Hepatocyte (in vitro differentiated cells): ENCODE measurements around the gene TMEM202. TPM values are rescaled to one million over a fixed set of nuclear protein-coding genes. Genes with fewer than 3 reads are reported as not detected.
"Not testable (repeated sequence)": the region's sequence is repeated elsewhere in the genome, so short reads cannot be mapped to it uniquely, and the experiment has no call there.

Experiments
- DNase-seq: peaks from one replicate; pipeline ENCODE4 v3.0.0-alpha.2; 2016; ENCODE audit warnings: low spot score
- H2AFZ ChIP-seq: fragments of 200-600 bp; sonication (generic); 2 replicates; pipeline ENCODE4 v1.6.0; 2016; ENCODE audit warnings: antibody characterized with exemption, mild to moderate bottlenecking
- H3K27ac ChIP-seq: fragments of 200-600 bp; sonication (generic); 2 replicates; pipeline ENCODE4 v1.5.1; 2016; ENCODE audit warnings: mild to moderate bottlenecking
- H3K27me3 ChIP-seq: fragments of 200-600 bp; sonication (generic); 2 replicates; pipeline ENCODE4 v1.6.1; 2016
- H3K36me3 ChIP-seq: fragments of 200-600 bp; sonication (generic); replicated peaks from 2 replicates; pipeline ENCODE4 v1.5.1; 2016; ENCODE audit warnings: low read depth; ENCODE audit not compliant: insufficient read depth
- H3K4me1 ChIP-seq: fragments of 200-600 bp; sonication (generic); 2 replicates; pipeline ENCODE4 v1.5.1; 2016; ENCODE audit warnings: mild to moderate bottlenecking, moderate library complexity; ENCODE audit not compliant: insufficient read depth
- H3K4me2 ChIP-seq: fragments of 200-600 bp; sonication (generic); 2 replicates; pipeline ENCODE4 v1.6.0; 2016
- H3K4me3 ChIP-seq: fragments of 200-600 bp; sonication (generic); 2 replicates; pipeline ENCODE4 v1.5.1; 2016; ENCODE audit warnings: mild to moderate bottlenecking
- H3K79me2 ChIP-seq: fragments of 200-600 bp; sonication (generic); 2 replicates; pipeline ENCODE4 v1.6.0; 2017; ENCODE audit warnings: mild to moderate bottlenecking
- H3K9me2 ChIP-seq: fragments of 200-600 bp; sonication (generic); replicated peaks from 2 replicates; pipeline ENCODE4 v1.6.0; 2017; ENCODE audit warnings: mild to moderate bottlenecking; ENCODE audit not compliant: insufficient read depth
- H3K9me3 ChIP-seq: fragments of 200-600 bp; sonication (generic); 2 replicates; pipeline ENCODE4 v1.5.1; 2016; ENCODE audit warnings: low read depth, mild to moderate bottlenecking
- H4K20me1 ChIP-seq: fragments of 200-600 bp; sonication (generic); 2 replicates; pipeline ENCODE4 v1.6.0; 2016; ENCODE audit warnings: mild to moderate bottlenecking; ENCODE audit not compliant: insufficient read depth, poor library complexity, severe bottlenecking
- EZH2 ChIP-seq: fragments of 200-600 bp; sonication (generic); IDR thresholded peaks from 2 replicates; pipeline ENCODE4 v1.6.1; 2016; ENCODE audit warnings: antibody characterized with exemption, mild to moderate bottlenecking, borderline replicate concordance
- EZH2phosphoT487 ChIP-seq: fragments of 200-600 bp; sonication (generic); IDR thresholded peaks from one replicate; pipeline ENCODE4 v1.6.1; 2018; ENCODE audit warnings: antibody characterized with exemption, mild to moderate bottlenecking, low read depth, moderate library complexity; ENCODE audit not compliant: unreplicated experiment, severe bottlenecking
- WGBS: methylation state at CpG from one replicate; pipeline ENCODE4 v1.1.6; 2016; ENCODE audit warnings: low lambda C conversion rate; ENCODE audit errors: missing lambda C conversion rate; 5-methylcytosine and 5-hydroxymethylcytosine counted together
- polyA plus RNA-seq: library from polyadenylated mRNA; unstranded; fragments of >200 nt; fragmentation: Nextera tagmentation; extraction: Ambion mirVana; gene quantifications from 2 replicates; pipeline ENCODE4 v1.2.1, GENCODE V29; 2016
- total RNA-seq: library from RNA; depleted of rRNA; stranded (reverse); fragments of >200 nt; gene quantifications from 2 replicates; pipeline ENCODE4 v1.2.3, GENCODE V29; 2014
- TF ChIP-seq, protein P1 (sequence below): fragments of 200-600 bp; sonication (generic); IDR thresholded peaks from 2 replicates; pipeline ENCODE4 v1.5.1; 2016; ENCODE audit warnings: antibody characterized with exemption, mild to moderate bottlenecking; ENCODE audit not compliant: poor library complexity

TMEM202 gene
- total and polyA plus RNA-seq, 2 experiments from 2014 or later, result not detected

DNA sequence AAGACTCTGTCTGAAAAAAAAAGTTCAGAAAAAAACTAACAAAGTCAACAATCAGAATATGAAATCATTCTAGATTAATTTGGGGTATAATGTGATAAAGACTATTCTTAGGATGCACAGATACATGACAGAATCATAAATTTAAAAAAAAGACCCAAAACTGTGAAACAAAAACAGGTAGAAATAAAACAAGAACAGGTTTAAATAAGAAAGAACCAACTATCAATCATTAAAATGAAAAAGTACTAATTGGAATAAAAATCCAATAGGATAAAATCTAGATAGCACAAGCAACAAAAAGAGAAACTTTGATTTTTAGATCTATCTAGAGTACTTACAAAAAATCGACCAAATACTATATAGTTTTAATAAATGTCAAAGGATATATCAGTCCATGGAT is 13.4 kb downstream of the TMEM202 start:
- no peaks in the 10 kb centered on the region for H3K36me3 ChIP-seq

DNA sequence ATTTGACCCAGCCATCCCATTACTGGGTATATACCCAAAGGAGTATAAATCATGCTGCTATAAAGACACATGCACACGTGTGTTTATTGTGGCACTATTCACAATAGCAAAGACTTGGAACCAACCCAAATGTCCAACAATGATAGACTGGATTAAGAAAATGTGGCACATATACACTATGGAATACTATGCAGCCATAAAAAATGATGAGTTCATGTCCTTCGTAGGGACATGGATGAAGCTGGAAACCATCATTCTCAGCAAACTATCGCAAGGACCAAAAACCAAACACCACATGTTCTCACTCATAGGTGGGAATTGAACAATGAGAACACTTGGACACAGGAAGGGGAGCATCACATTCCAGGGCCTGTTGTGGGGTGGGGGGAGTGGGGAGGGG is 15.2 kb downstream of the TMEM202 start:
- WGBS, result 79% methylated on average over 3 of the region's 3 CpGs
- H3K27ac ChIP-seq, H3K36me3 ChIP-seq, H3K4me2 ChIP-seq, H3K9me3 ChIP-seq, H3K9me2 ChIP-seq, H3K79me2 ChIP-seq, DNase-seq, H3K4me1 ChIP-seq, H4K20me1 ChIP-seq, H3K4me3 ChIP-seq, H2AFZ ChIP-seq: not testable (repeated sequence)
- peaks cover 11% of the 10 kb centered on the region for H3K27me3 ChIP-seq

More for the DNA sequence above, 13.4 kb downstream of the TMEM202 start:
- DNase-seq, result no peak
- TF ChIP-seq, protein P1, sequence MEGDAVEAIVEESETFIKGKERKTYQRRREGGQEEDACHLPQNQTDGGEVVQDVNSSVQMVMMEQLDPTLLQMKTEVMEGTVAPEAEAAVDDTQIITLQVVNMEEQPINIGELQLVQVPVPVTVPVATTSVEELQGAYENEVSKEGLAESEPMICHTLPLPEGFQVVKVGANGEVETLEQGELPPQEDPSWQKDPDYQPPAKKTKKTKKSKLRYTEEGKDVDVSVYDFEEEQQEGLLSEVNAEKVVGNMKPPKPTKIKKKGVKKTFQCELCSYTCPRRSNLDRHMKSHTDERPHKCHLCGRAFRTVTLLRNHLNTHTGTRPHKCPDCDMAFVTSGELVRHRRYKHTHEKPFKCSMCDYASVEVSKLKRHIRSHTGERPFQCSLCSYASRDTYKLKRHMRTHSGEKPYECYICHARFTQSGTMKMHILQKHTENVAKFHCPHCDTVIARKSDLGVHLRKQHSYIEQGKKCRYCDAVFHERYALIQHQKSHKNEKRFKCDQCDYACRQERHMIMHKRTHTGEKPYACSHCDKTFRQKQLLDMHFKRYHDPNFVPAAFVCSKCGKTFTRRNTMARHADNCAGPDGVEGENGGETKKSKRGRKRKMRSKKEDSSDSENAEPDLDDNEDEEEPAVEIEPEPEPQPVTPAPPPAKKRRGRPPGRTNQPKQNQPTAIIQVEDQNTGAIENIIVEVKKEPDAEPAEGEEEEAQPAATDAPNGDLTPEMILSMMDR, result no peak
- TF ChIP-seq EZH2phosphoT487 (no peak), EZH2 (no peak)
- H3K9me2 ChIP-seq, result no peaks in the 10 kb centered on the region
- H3K4me2 ChIP-seq, result no peak overlapping the region
- H3K4me3 ChIP-seq, result no peak overlapping the region
- H4K20me1 ChIP-seq, result no peaks in the 10 kb centered on the region
- no peaks in the 10 kb centered on the region for H3K4me1 ChIP-seq
- no peak overlapping the region for H2AFZ ChIP-seq
- 40% methylated on average over 1 of the region's 1 CpG for WGBS
- peaks cover 26% of the 10 kb centered on the region for H3K27me3 ChIP-seq
- H3K9me3 ChIP-seq, result no peaks in the 10 kb centered on the region
- no peak overlapping the region for H3K27ac ChIP-seq
- no peaks in the 10 kb centered on the region for H3K79me2 ChIP-seq

DNA sequence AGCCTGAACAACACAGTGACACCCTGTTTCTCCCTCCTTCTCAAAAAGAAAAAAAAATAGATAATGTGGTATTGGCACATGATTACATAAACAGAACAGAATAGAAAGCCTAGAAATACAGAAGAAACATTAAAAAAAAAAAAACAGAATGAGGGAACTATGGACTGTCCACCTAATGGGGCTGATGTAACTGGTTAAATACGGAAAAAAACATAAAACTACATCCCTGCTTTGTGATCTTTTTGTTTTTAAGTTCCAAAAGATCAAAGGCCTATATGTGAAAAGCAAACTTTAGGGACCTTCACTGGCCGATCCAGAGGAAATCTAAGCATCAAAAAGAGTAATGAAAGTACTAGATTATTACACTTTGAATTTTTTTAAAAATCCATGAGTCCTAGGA is 17.2 kb downstream of the TMEM202 start:
- no peaks in the 10 kb centered on the region for H3K36me3 ChIP-seq
- no peak overlapping the region for H2AFZ ChIP-seq
- no peak overlapping the region for H3K4me3 ChIP-seq
- no peak for DNase-seq
- H3K9me2 ChIP-seq, result no peaks in the 10 kb centered on the region
- H3K4me2 ChIP-seq, result no peak overlapping the region
- TF ChIP-seq, protein P1, result no peak
- TF ChIP-seq EZH2 (no peak), EZH2phosphoT487 (no peak)
- H3K4me1 ChIP-seq, result no peaks in the 10 kb centered on the region
- H3K27me3 ChIP-seq, result no peaks in the 10 kb centered on the region
- 71% methylated on average over 2 of the region's 2 CpGs for WGBS
- H4K20me1 ChIP-seq, result no peaks in the 10 kb centered on the region
- H3K9me3 ChIP-seq, result no peaks in the 10 kb centered on the region
- no peaks in the 10 kb centered on the region for H3K79me2 ChIP-seq
- no peak overlapping the region for H3K27ac ChIP-seq

DNA sequence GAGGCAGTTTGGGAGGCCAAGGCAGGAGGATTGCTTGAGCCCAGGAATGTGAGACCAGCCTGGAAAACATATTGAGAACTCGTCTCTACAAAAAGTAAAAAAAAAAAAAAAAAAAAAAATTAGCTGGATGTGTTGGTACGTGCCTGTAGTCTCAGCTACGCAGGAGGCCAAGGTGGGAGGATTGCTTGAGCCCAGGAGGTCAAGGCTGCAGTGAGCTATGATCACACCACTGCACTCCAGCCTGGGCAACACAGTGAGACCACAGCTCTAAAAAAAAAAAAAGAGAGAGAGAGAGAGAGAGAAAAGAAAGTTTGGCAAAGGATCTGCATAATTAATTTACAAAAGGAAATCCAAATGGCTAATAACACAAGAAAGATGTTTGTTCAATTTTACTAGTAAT is 21.7 kb downstream of the TMEM202 start:
- not testable (repeated sequence) for H3K27me3 ChIP-seq, H4K20me1 ChIP-seq, H3K9me2 ChIP-seq, H3K36me3 ChIP-seq, H3K4me3 ChIP-seq, H3K4me2 ChIP-seq, H3K4me1 ChIP-seq, H3K79me2 ChIP-seq, DNase-seq, H2AFZ ChIP-seq, H3K27ac ChIP-seq, H3K9me3 ChIP-seq
- WGBS, result 69% methylated on average over 3 of the region's 3 CpGs

DNA sequence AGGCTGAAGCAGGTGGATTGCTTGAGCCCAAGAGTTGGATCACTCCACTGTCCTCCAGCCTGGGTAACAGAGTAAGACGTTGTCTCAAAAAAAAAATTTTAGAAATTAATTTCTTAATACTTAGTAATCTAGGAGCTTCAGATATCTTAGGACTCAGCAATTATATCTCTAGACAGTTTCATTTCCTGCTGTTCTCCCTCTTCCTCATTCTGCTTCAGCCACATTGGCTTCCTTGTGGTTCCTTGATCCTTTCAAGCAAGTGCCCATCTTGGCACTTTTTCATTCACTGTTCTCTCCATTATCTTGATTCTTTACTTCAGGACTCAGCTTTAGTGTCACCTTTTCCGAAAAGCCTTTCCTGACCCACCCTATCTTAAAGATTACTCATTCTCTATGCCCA is 22.5 kb downstream of the TMEM202 start:
- no peaks in the 10 kb centered on the region for H3K9me2 ChIP-seq
- DNase-seq, result no peak
- H3K27ac ChIP-seq, result no peak overlapping the region
- no peaks in the 10 kb centered on the region for H3K36me3 ChIP-seq
- no peak overlapping the region for H2AFZ ChIP-seq
- no peaks in the 10 kb centered on the region for H3K9me3 ChIP-seq
- H3K79me2 ChIP-seq, result no peaks in the 10 kb centered on the region
- no peaks in the 10 kb centered on the region for H4K20me1 ChIP-seq
- no peaks in the 10 kb centered on the region for H3K27me3 ChIP-seq
- no peaks in the 10 kb centered on the region for H3K4me1 ChIP-seq
- H3K4me2 ChIP-seq, result no peak overlapping the region
- 90% methylated on average over 2 of the region's 2 CpGs for WGBS
- TF ChIP-seq EZH2, result no peak
- TF ChIP-seq, protein P1, result no peak
- no peak for TF ChIP-seq EZH2phosphoT487
- no peak overlapping the region for H3K4me3 ChIP-seq
